Measurements from ENCODE around the gene ZHX3. TPM values are rescaled to one million over a fixed set of nuclear protein-coding genes. Genes with fewer than 3 reads are reported as not detected.

ZHX3 gene
- total and polyA plus RNA-seq, 10 of the 15 experiments (the other 5 are each of a cell fraction or from before 2014, with no cell fraction given): 1.3 to 14.0 (median 5.0) TPM

GRCh38 chr20:41275301-41275731, 42.2 kb downstream of the ZHX3 start (continued):
- no peak for TF ChIP-seq HCFC1 (IDR thresholded peaks at IDR 0.05; ENCODE audit: low read length)
- TF ChIP-seq FOXK2 (IDR thresholded peaks at IDR 0.05): no peak

GRCh38 chr20:41274152-41274551, 43.4 kb downstream of the ZHX3 start:
- POLR2A ChIA-PET: no interaction called here
- TF ChIP-seq POU2F2 (IDR thresholded peaks at IDR 0.05; ENCODE audit: borderline replicate concordance, low read depth, low read length) (no peak), ATF3 (IDR thresholded peaks at IDR 0.05; ENCODE audit: borderline replicate concordance, extremely low read depth, low read depth, low read length) (no peak), ZBTB11 (CRISPR knock-in tag; IDR thresholded peaks at IDR 0.05) (no peak), GABPA (IDR thresholded peaks at IDR 0.05; ENCODE audit: low read depth) (no peak), SIN3A (IDR thresholded peaks at IDR 0.05; ENCODE audit: low read depth, low read length) (no peak), RELA (IDR thresholded peaks at IDR 0.05; ENCODE audit: borderline replicate concordance, partially characterized antibody) (no peak), MTA3 (IDR thresholded peaks at IDR 0.05; ENCODE audit: borderline replicate concordance, low read length) (no peak), FOXM1 (IDR thresholded peaks at IDR 0.05; ENCODE audit: low read depth, low read length) (no peak), IRF3 (IDR thresholded peaks at IDR 0.05) (no peak), PML (IDR thresholded peaks at IDR 0.05; ENCODE audit: low read length) (no peak), MYC (IDR thresholded peaks at IDR 0.05; ENCODE audit: insufficient read depth, insufficient read length, insufficient replicate concordance, low read length, severe bottlenecking) (no peak)

More at GRCh38 chr20:41274152-41274551, 43.4 kb downstream of the ZHX3 start:
- Histone ChIP-seq H2AFZ (ENCODE audit: control insufficient read depth, low read depth, low read length) (no peak overlapping the region), H3K9me3 (replicated peaks; ENCODE audit: control insufficient read depth, insufficient read depth, low read length) (no peaks in the 10 kb centered on the region), H3K36me3 (ENCODE audit: control insufficient read depth in 2 of 2, insufficient read depth in 2 of 2, low read length in 1 of 2) (no peaks in the 10 kb centered on the region), H3K9ac (ENCODE audit: control insufficient read depth, insufficient read depth, low read length) (no peak overlapping the region), H3K27me3 (replicated peaks in 1 of 2; ENCODE audit: control insufficient read depth in 2 of 2, insufficient read depth in 2 of 2, low read length in 1 of 2) (no peaks in the 10 kb centered on the region), H3K4me2 (ENCODE audit: control insufficient read depth, insufficient read depth) (no peak overlapping the region), H3K4me1 (ENCODE audit: control insufficient read depth, insufficient read depth, low read length) (no peaks in the 10 kb centered on the region), H3K27ac (ENCODE audit: control insufficient read depth, insufficient read depth) (no peak overlapping the region), H3K79me2 (ENCODE audit: control insufficient read depth, insufficient read depth, low read length) (no peaks in the 10 kb centered on the region), H4K20me1 (ENCODE audit: control insufficient read depth, insufficient read depth) (no peaks in the 10 kb centered on the region), H3K4me3 (no peak overlapping the region)
- 81% methylated on average over 5 of the region's 5 CpGs for WGBS (ENCODE audit: insufficient coverage, insufficient replicate concordance, low lambda C conversion rate, missing lambda C conversion rate)
- intact Hi-C loops (cut with micrococcal nuclease; ENCODE audit: unreplicated experiment): no loop called here
- CTCF ChIA-PET: interaction anchor here (0.6 to 1.1 kb wide), 4 partner anchors 9 to 1601 kb away, joined by 3 read pairs; no protein-coding TSS in a partner anchor
- ATAC-seq (no peak), FAIRE-seq (no peak), DNase-seq (ENCODE audit: low read depth, low spot score) (no peak)
- SMC1A ChIA-PET (ENCODE audit: uncharacterized antibody, unreplicated experiment): interaction anchor here (0.9 to 1.7 kb wide), 4 partner anchors 12 to 139 kb away, joined by 3 to 5 read pairs (median 3); no protein-coding TSS in a partner anchor
- no TSS peak for BruUV-seq (replicated peaks)
- in situ Hi-C loops (cut with MboI): no loop called here
- RAD21 ChIA-PET (ENCODE audit: unreplicated experiment): no interaction called here
